HG02852 (cell line): ENCODE measurements around the gene NXPH3.
"Not testable (repeated sequence)": the region's sequence is repeated elsewhere in the genome, so short reads cannot be mapped to it uniquely, and the experiment has no call there.

Experiments used
- ATAC-seq: cut with Tn5 transposase; IDR thresholded peaks from one replicate; pipeline ENCODE4 v1.9.1; 2021; ENCODE audit warnings: mild to moderate bottlenecking, moderate library complexity; ENCODE audit not compliant: unreplicated experiment

The NXPH3 gene

GRCh38 chr17:49575679-49576087, at the start of gene NXPH3:
NXPH3 (plus strand) TSS chr17:49575871; CDS start chr17:49576220, 349 bp downstream.
- peak; percentile 47 for ATAC-seq

GRCh38 chr17:49527927-49528651, 47.6 kb upstream of the NXPH3 start:
- ATAC-seq = no peak

- ATAC-seq = no peak
These were observed 46.7 kb upstream of the NXPH3 start for GRCh38 chr17:49528966-49529365.

- ATAC-seq = no peak
These were observed 45.6 kb upstream of the NXPH3 start for GRCh38 chr17:49530118-49530517.

GRCh38 chr17:49543860-49544259, 31.8 kb upstream of the NXPH3 start:
- no peak for ATAC-seq

GRCh38 chr17:49545007-49545660, 30.5 kb upstream of the NXPH3 start:
- ATAC-seq = no peak

GRCh38 chr17:49545806-49546545, 29.7 kb upstream of the NXPH3 start:
- ATAC-seq = no peak

- no peak for ATAC-seq
These were observed 28.8 kb upstream of the NXPH3 start for GRCh38 chr17:49546546-49547535.

- ATAC-seq = no peak
These were observed 28.1 kb upstream of the NXPH3 start for GRCh38 chr17:49547566-49547965.

- ATAC-seq = no peak
These were observed 27.6 kb upstream of the NXPH3 start for GRCh38 chr17:49548051-49548505.

- no peak for ATAC-seq
These were observed 27.0 kb upstream of the NXPH3 start for GRCh38 chr17:49548506-49549310.

- ATAC-seq = no peak
These were observed 26.4 kb upstream of the NXPH3 start for GRCh38 chr17:49549311-49549605.

GRCh38 chr17:49549691-49550678, 25.7 kb upstream of the NXPH3 start:
- ATAC-seq = no peak

GRCh38 chr17:49550764-49551163, 24.9 kb upstream of the NXPH3 start:
- not testable (repeated sequence) for ATAC-seq

- ATAC-seq = no peak
These were observed 24.2 kb upstream of the NXPH3 start for GRCh38 chr17:49551221-49552069.

GRCh38 chr17:49552070-49552751, 23.5 kb upstream of the NXPH3 start:
- no peak for ATAC-seq

GRCh38 chr17:49553676-49554335, 21.9 kb upstream of the NXPH3 start:
- no peak for ATAC-seq
